DMS53 (cell line): ENCODE measurements around the gene TGM2.

Source experiments
- DNase-seq: peaks from one replicate; lab custom pipeline; 2025; lab: John Stamatoyannopoulos, UW

Gene TGM2

DNA sequence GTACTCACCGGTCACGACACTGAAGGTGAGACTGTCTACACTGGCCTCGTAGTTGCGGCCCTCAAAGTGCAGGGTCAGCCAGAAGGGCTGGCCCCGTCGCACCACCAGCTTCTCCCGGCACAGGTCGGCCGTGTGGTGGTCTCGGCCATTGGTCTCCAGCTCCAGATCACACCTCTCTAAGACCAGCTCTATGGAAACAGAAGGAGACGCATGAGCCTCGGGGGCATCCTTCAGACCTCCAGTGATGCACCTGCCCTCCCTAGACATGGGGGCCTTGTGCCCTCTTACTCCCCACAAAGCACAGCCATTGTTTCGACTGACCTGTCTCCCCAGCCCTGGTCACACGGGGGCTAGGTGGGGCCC lies 3.7 kb downstream of the TGM2 start:
- no peak for DNase-seq

DNA sequence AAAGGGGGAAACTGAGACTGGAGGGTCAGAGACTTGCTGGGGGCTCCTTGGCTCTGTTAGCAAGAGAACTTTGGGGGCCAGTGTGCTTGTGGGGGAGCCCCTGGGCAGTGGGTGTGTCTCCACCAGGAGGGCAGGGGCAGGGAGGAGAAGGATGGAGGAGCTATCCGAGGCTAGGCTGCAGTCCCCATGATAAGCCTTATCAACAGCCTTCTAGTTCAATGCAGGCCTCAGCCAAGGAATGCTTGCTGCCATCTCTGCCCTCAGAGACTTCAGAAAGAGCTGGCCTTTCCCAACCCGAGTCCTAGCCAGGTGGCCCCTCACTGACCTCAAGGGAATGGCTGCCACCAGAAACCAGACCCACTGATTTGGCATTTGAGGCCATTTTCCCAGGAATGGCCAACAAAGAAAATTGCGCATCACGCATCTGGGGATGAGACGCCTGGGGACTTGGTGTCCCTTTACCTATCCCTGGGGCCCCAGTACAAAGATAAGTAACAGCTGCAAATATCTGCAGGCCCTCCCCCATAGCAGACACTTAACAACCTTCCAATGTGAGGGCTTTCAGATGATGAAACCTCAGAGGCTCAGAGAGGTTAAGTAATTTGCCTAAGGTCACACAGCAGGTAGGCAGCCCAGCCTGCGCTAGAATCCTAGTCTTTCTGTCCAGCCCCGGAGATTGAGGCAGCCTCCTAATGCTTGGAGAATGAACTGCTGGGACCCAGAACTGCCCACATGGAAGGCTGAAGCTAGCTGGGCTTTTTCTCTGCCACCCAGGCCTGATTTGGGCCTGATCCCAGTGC lies 4.9 kb downstream of the TGM2 start:
- DNase-seq, result no peak

GRCh38 chr20:38159566-38159956 lies 5.5 kb downstream of the TGM2 start:
- no peak for DNase-seq

DNA sequence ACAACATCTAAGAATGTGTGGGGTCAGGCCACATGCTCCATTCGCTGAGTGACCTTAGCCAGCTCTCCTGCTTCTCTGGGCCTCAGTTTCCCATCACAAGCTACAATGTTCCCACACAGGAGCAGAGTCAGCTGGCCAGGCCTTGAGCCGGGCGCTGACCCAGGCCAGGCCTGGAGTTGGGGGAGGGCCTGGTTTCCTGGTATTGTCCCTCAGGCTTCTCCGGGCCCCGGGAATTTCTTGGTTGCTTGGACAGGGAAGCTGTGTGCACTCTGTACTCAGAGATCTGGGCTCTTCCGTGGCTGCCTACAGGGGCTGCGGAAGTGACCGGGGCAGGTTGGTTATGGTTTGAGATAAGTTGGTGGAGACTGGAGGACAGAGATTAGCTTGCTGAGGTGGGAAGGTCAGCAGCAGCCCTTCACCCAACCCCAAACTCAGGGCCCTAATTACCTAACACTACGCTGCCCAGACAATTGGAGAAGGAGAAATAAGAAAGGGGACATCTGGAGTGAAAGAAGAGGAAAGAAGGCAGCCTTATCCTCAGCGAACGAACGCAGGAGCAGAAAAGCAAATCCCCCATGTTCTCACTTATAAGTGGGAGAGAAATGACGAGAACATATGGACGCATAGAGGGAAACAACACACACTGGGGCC lies 6.2 kb downstream of the TGM2 start:
- DNase-seq, result no peak

- DNase-seq, result no peak
Observed at GRCh38 chr20:38157635-38158495, 7.2 kb downstream of the TGM2 start.

DNA sequence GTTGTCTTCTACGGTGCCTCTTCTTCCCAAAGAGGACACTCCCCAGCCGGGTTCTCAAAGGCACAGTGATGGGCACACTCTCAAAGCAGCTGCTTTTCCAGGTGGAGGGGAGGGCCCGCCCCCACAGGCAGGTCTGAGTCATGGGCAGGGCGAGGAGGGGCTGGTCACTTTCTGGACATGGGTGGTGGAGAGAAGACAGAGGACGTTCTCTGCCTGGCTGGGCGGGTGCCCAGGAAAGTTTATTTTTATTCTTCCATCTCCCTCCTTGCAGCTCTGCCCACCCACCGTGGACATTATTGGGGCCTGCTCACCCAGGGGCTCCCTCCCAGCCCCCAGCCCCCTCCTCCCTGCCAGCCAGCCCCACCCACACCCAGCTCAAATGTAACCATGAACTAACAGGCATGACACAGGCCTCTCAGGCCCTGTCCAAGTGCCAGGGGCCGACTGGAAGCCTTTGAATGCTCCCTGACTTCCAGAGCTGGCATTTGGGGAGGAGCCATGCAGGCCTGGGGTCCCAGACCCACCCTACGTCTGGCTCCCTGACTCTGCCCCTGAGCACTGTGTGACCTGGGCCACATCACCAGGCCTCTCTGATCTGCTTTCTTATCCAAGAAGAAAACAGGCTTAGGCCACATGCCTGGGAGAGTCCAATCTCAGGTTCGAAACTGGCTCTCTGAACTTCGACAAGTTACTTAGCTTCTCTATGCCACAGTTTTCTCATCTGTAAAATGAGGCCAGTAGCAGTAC lies 8.0 kb downstream of the TGM2 start:
- no peak for DNase-seq

GRCh38 chr20:38156280-38156679 lies 8.8 kb downstream of the TGM2 start:
- DNase-seq, result no peak

DNA sequence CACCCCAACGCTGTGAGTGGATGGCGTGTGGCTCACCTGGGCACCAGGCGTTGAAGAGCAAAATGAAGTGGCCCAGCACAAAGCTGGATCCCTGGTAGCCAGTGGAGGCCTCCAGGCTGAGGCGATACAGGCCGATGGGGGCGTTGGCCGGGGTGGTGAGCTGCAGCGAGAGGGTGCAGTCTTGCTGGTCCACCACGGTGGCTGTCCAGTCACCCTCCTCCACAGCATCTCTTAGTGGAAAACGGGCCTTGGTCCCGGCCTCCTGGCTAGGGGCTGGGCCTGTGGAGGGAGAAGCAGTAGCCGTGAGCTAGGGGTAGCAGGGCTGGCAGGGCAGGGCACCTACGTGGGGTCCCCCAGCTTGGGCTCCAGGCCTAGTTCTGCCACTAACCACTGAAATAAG lies 9.3 kb downstream of the TGM2 start:
- DNase-seq, result no peak

DNA sequence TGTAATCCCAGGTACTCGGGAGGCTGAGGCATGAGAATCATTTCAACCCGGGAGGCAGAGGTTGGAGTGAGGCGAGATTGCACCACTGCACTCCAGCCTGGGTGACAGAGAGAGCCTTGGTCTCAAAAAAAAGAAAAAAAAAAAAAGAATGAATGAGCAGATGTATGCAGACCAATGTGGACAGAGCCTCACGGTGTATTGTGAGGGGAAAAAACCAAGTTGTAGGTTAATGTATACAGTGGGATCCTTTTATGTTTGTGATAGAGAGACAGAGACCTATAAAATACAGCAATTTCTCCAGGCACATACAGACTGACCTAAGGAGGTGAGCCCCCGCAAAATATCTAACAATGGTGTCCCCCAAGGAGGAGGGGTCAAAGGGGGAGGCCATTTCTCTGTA lies 11.7 kb downstream of the TGM2 start:
- no peak for DNase-seq

DNA sequence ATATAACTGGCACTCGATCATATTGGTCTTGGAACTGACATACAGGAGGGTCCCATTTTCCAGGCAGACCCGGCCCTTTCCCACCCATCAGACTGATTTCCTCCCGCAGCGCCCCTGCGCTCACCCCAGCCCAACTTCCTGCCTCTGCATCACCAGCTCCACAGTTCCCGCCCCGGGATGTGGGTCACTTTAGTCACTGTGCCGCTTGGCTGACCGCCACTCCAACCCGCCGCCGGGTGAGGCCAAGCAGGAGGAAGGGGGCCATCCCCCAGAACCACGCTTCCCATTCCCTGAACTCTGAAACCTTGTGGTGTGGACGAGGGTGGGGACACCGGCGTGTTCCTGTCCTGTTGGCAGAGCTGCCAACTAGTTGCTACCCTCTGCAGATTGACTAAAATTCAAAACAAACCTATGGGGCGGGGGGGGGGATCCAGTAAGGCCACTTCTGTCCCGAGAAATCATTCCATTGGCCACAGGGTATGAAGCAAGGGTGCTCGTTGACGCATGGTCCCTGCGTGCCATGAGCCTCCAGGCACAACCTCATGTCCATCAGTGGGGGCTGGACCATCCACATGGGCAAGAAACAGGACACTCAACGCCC lies 12.3 kb downstream of the TGM2 start:
- DNase-seq, result no peak

DNA sequence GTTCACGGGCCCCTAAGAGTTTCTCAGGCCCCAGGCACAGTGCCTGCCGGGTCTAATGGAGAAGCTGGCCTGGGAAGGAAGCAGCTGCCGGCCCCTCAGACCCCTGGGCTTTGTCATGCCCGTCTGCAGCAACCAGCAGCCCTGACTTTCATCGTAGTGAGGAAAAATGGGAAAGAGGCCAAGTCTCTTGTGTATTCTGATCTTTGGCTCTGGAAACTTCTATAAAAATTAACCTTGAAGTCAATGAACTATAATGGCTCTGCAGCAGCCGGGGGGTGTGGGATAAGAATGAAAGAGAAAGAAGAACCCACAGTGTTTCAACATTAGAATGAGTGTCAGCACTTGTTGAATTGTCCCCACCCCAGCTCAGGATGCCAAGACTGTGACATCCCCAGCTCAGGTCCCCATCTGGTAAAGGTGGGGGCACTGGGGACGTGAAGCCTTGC lies 12.9 kb downstream of the TGM2 start:
- DNase-seq, result no peak

DNA sequence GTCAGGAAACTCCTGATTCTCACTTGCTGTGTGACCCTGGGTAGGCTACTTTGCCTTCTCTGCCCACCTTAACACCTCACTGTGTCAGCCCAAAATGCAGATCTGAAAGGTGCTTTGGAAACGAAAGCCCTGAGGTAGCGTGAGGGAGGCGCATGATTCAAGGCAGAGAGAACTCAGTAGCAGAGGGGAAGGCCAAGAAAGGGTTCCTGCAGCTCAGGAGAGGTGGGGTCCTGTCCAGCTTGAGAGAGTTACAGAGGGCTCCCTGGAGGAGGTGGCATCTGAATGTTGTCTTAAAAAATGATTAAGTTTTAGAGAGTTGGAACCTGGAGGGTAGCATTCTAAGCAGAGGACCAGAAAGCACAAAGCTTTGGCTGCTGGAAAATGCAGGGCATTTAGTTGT lies 13.6 kb downstream of the TGM2 start:
- DNase-seq, result no peak

- no peak for DNase-seq
Observed at GRCh38 chr20:38150335-38151170, 14.5 kb downstream of the TGM2 start.

GRCh38 chr20:38148328-38149102 lies 16.6 kb downstream of the TGM2 start:
- no peak for DNase-seq

DNA sequence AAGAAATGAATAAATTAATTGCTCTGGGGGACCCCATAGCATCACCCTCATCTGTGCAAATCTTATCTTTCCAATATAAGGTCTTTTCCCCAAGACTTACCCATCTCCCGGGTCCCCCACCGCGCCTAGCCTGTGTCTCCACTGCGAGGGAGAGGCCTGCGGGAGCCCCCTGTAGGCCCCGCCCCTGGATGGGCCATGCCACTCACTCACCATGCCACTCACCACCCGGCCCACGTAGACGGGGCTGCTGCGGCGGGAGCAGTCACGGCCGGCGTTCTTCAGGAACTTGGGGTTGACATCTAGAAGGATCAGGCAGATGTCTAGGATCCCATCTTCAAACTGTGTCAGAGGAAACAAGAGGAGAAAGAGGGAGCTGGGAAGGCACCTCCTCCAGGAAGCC lies 17.3 kb downstream of the TGM2 start:
- DNase-seq, result no peak

DNA sequence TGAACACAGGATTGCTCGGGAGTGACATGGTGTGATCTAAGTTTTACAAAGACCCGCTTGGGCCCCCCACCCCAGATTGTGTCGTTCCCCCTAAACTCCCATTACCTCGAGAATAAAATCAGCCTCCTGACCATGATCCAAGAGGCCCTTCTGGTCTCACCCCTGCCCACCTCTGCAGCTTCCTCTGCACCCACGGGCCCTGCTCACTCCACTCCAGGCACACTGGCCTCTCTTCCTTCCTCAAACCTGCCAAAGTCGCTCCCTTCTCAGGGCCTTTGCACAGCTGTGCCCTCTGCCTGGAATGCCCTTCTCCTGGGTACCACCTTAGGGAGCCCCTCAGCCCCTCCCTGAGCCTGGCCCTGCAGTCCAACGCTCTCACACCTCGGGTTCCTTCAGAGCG lies 17.9 kb downstream of the TGM2 start:
- no peak for DNase-seq

GRCh38 chr20:38146628-38147027 lies 18.4 kb downstream of the TGM2 start:
- DNase-seq, result no peak

GRCh38 chr20:38146156-38146555 lies 18.9 kb downstream of the TGM2 start:
- DNase-seq, result no peak

GRCh38 chr20:38145729-38146075 lies 19.4 kb downstream of the TGM2 start:
- no peak for DNase-seq
